HepG2 (cell line): ENCODE results near the gene UBE2N. TPM values are rescaled to one million over a fixed set of nuclear protein-coding genes. Genes with fewer than 3 reads are reported as not detected.
"Not testable (repeated sequence)": the region's sequence is repeated elsewhere in the genome, so short reads cannot be mapped to it uniquely, and the experiment has no call there.

Source experiments
- ATAC-seq: fragments of 200-7000 bp; cut with Tn5 transposase; 3 replicates; pipeline ENCODE4 v1.9.1; 2020; ENCODE audit warnings: mild to moderate bottlenecking, moderate library complexity
- BruUV-seq: library from RNA; stranded (reverse); fragments of 400-500 nt; replicated peaks from 2 replicates; lab custom pipeline; 2021; lab: Mats Ljungman, UMichigan
- CTCF ChIA-PET: fragments of 300-600 bp; formaldehyde crosslinking; extraction: SDS; loops from one replicate; lab custom pipeline; 2021; ENCODE audit warnings: low total read pairs, inconsistent platforms, low intra/inter-chr PET ratio; lab: Yijun Ruan, JAX
- POLR2A ChIA-PET: fragments of 350-600 bp; sonication (Branson Sonifier 250); formaldehyde crosslinking; loops from one replicate; lab custom pipeline; 2020; ENCODE audit warnings: antibody characterized with exemption, inconsistent platforms; lab: Yijun Ruan, JAX
- DNase-seq: peaks from one replicate; pipeline ENCODE4 v3.0.0-alpha.2; 2015; ENCODE audit warnings: low spot score
- FAIRE-seq: peaks from 3 replicates; lab custom pipeline; 2011; peaks lifted over from hg19 to GRCh38; lab: Jason Lieb, UNC
- H2AFZ ChIP-seq: one replicate; pipeline ENCODE4 v1.6.1; 2011; ENCODE audit warnings: low read length, inconsistent platforms
- H3K27ac ChIP-seq: fragments of 300-600 bp; 3 replicates; pipeline ENCODE4 v1.8.0; 2011; ENCODE audit warnings: mixed run types, mild to moderate bottlenecking, mixed read lengths, low read length, inconsistent platforms; ENCODE audit not compliant: insufficient read depth; ENCODE audit errors: extremely low read length
- H3K27me3 ChIP-seq, 2 experiments: fragments of 200-600 bp in 1 of 2; 2 replicates in 1 of 2; 3 replicates in 1 of 2; pipeline versions ENCODE4 v1.6.0 to v1.8.0; 2011; ENCODE audit warnings: low read length in 2 of 2, mild to moderate bottlenecking in 2 of 2, moderate library complexity in 2 of 2, inconsistent platforms in 1 of 2; ENCODE audit not compliant: insufficient read depth in 2 of 2, control insufficient read depth in 1 of 2
- H3K36me3 ChIP-seq, 2 experiments: fragments of 200-600 bp in 1 of 2; replicated peaks in 1 of 2; 2 replicates in 1 of 2; 3 replicates in 1 of 2; pipeline versions ENCODE4 v1.5.1 to v1.8.0; 2011; ENCODE audit warnings: low read length in 2 of 2, inconsistent platforms in 1 of 2; ENCODE audit not compliant: insufficient read depth in 2 of 2, control insufficient read depth in 1 of 2
- H3K4me1 ChIP-seq: 2 replicates; pipeline ENCODE4 v1.5.1; 2012; ENCODE audit warnings: low read length, inconsistent platforms; ENCODE audit not compliant: insufficient read depth
- H3K4me2 ChIP-seq: 2 replicates; pipeline ENCODE4 v1.6.0; 2011; ENCODE audit warnings: low read depth, low read length, inconsistent platforms
- H3K4me3 ChIP-seq, 3 experiments: fragments of 200-600 bp in 1 of 3; sonication (generic), shearing (Covaris generic) in 1 of 3; replicated peaks in 1 of 3; 2 replicates each; pipeline ENCODE4 v1.5.1; 2011 to 2016; ENCODE audit warnings: low read length in 3 of 3, inconsistent platforms in 2 of 3, low read depth in 2 of 3, mild to moderate bottlenecking in 2 of 3, control low read depth in 1 of 3, mixed read lengths in 1 of 3; ENCODE audit not compliant: insufficient read depth in 1 of 3
- H3K79me2 ChIP-seq: one replicate; pipeline ENCODE4 v1.6.1; 2011; ENCODE audit warnings: low read length, inconsistent platforms; ENCODE audit not compliant: insufficient read depth
- H3K9ac ChIP-seq: 2 replicates; pipeline ENCODE4 v1.6.0; 2011; ENCODE audit warnings: mild to moderate bottlenecking, low read depth, low read length, inconsistent platforms; ENCODE audit not compliant: insufficient read depth
- H3K9me3 ChIP-seq: 2 replicates; pipeline ENCODE4 v1.5.1; 2012; ENCODE audit warnings: mild to moderate bottlenecking, low read length
- H4K20me1 ChIP-seq: 2 replicates; pipeline ENCODE4 v1.6.0; 2011; ENCODE audit warnings: inconsistent platforms, mild to moderate bottlenecking, low read length, moderate library complexity; ENCODE audit not compliant: insufficient read depth
- ATAD3A ChIP-seq: sonication (generic); formaldehyde crosslinking; IDR thresholded peaks from 2 replicates; pipeline ENCODE4 v1.4.0; 2020; ENCODE audit warnings: missing genetic modification reagents
- CCDC6 ChIP-seq: sonication (generic); formaldehyde crosslinking; IDR thresholded peaks from 2 replicates; pipeline ENCODE4 v1.8.1; 2022; ENCODE audit warnings: mild to moderate bottlenecking, missing genetic modification reagents, moderate library complexity
- DNMT1 ChIP-seq: sonication (generic); formaldehyde crosslinking; IDR thresholded peaks from 2 replicates; pipeline ENCODE4 v1.5.1; 2020; ENCODE audit warnings: mild to moderate bottlenecking, missing genetic modification reagents
- HDAC2 ChIP-seq: sonication (generic); formaldehyde crosslinking; IDR thresholded peaks from 2 replicates; pipeline ENCODE4 v1.4.0; 2020; ENCODE audit warnings: missing genetic modification reagents
- HES4 ChIP-seq: sonication (generic); formaldehyde crosslinking; IDR thresholded peaks from 2 replicates; pipeline ENCODE4 v1.9.0; 2021; ENCODE audit warnings: mild to moderate bottlenecking, missing genetic modification reagents, borderline replicate concordance
- HNRNPUL1 ChIP-seq: fragments of 200-400 bp; formaldehyde crosslinking; IDR thresholded peaks from 2 replicates; pipeline ENCODE4 v1.6.1; 2017; ENCODE audit warnings: low read depth, mild to moderate bottlenecking, low read length, moderate library complexity
- KDM1A ChIP-seq: IDR thresholded peaks from 2 replicates; pipeline ENCODE4 v1.6.1; 2016; ENCODE audit warnings: missing compliant biosample characterization
- NFE2L1 ChIP-seq: sonication (generic); formaldehyde crosslinking; IDR thresholded peaks from 2 replicates; pipeline ENCODE4 v1.4.0; 2020; ENCODE audit warnings: missing genetic modification reagents, mild to moderate bottlenecking, borderline replicate concordance
- PAWR ChIP-seq: sonication (generic); formaldehyde crosslinking; IDR thresholded peaks from 2 replicates; pipeline ENCODE4 v1.4.0; 2020; ENCODE audit warnings: missing genetic modification reagents, mild to moderate bottlenecking, borderline replicate concordance
- RARG ChIP-seq: sonication (generic); formaldehyde crosslinking; IDR thresholded peaks from 2 replicates; pipeline ENCODE4 v1.4.0; 2020; ENCODE audit warnings: low read depth, mild to moderate bottlenecking, missing genetic modification reagents
- SOX6 ChIP-seq, 2 experiments: fragments of 450-650 bp in 1 of 2; sonication (generic) in 1 of 2; formaldehyde crosslinking in 1 of 2; IDR thresholded peaks; 2 replicates each; pipeline versions ENCODE4 v1.4.0 to v1.6.1; 2017 to 2020; ENCODE audit warnings: antibody characterized with exemption in 1 of 2, mild to moderate bottlenecking in 1 of 2, missing genetic modification reagents in 1 of 2
- SP4 ChIP-seq: sonication (generic); formaldehyde crosslinking; IDR thresholded peaks from 2 replicates; pipeline ENCODE4 v1.8.1; 2023; ENCODE audit warnings: mild to moderate bottlenecking, missing genetic modification reagents
- ZKSCAN8 ChIP-seq: IDR thresholded peaks from 2 replicates; pipeline ENCODE4 v1.6.1; 2016; ENCODE audit warnings: borderline replicate concordance, missing genetic modification reagents, missing compliant biosample characterization
- ZNF34 ChIP-seq: sonication (generic); formaldehyde crosslinking; IDR thresholded peaks from 2 replicates; pipeline ENCODE4 v1.4.0; 2020; ENCODE audit warnings: mild to moderate bottlenecking, missing genetic modification reagents, borderline replicate concordance
- ZNF550 ChIP-seq: sonication (generic); formaldehyde crosslinking; IDR thresholded peaks from 2 replicates; pipeline ENCODE4 v1.4.0; 2020; ENCODE audit warnings: mild to moderate bottlenecking, missing genetic modification reagents, borderline replicate concordance
- ZNF598 ChIP-seq: sonication (generic); formaldehyde crosslinking; IDR thresholded peaks from 2 replicates; pipeline ENCODE4 v1.5.1; 2020; ENCODE audit warnings: mild to moderate bottlenecking, missing genetic modification reagents, borderline replicate concordance
- WGBS: methylation state at CpG from one replicate; pipeline ENCODE4 v1.1.6; 2017; ENCODE audit warnings: low lambda C conversion rate; 5-methylcytosine and 5-hydroxymethylcytosine counted together
- in situ Hi-C: cut with HindIII; loops from 2 replicates; pipeline ENCODE4 v1.10.0; 2017; ENCODE audit warnings: low pct_unique_long_range_greater_than_20kb; ENCODE audit not compliant: extremely low pct_ligation_motif_present
- intact Hi-C: fragments of 100-400 bp; cut with micrococcal nuclease; formaldehyde crosslinking; loops from one replicate; pipeline ENCODE4 v1.10.0; 2022; ENCODE audit not compliant: unreplicated experiment
- polyA plus RNA-seq, 8 experiments: library from polyadenylated mRNA; depleted of rRNA in 3 of 8; stranded (reverse) in 7 of 8; unstranded in 1 of 8; fragments of >200 nt; fragmentation: Illumina TruSeq in 4 of 8; extraction: Trizol in 4 of 8; gene quantifications; 2 replicates each; pipeline versions ENCODE4 v1.2.1 to v1.2.3, GENCODE V29; 2011 to 2016; ENCODE audit warnings: low read depth in 4 of 8, missing spikeins in 1 of 8, mixed read lengths in 1 of 8; ENCODE audit not compliant: insufficient read depth in 1 of 8
- total RNA-seq, 5 experiments: library from RNA; depleted of rRNA; stranded (reverse); fragments of >200 nt; fragmentation: Illumina TruSeq; extraction: Trizol; gene quantifications; 2 replicates each; pipeline ENCODE4 v1.2.3, GENCODE V29; 2016; ENCODE audit warnings: low read depth in 1 of 5
- TF ChIP-seq, protein P1 (sequence below): sonication (generic); formaldehyde crosslinking; IDR thresholded peaks from 2 replicates; pipeline ENCODE4 v1.8.0; 2022; ENCODE audit warnings: mild to moderate bottlenecking, missing genetic modification reagents, moderate library complexity

The UBE2N gene
- total and polyA plus RNA-seq, 2 of the 13 experiments (the other 11 are each of a cell fraction or from before 2014, with no cell fraction given) = 188 to 197 TPM

DNA sequence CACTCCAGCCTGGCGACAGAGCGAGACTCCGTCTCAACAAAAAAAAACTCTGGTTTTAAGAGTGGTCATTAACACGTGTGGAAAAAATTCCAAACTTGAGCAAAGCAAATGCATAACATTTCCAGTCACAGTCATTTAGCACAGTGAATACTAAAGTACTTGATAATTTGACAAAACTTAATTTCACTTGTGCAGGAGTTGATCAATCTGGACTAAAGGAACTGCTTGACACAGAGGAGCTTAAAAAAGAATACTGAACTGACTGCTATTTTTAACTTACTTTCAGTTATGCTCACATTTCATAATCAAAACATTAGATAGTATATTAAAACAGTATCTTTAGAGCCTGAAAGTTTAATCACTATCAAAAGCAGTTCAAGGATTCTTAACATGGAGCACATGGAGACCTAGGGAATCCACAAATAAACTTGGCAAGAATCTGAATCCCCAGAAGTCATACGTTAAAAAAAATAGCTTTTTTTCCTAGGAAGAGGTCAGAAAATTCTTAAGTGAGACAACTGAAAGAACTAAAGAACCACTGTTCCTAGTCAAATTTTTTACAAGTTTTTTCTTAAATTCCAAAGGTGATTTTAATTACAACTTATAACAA lies 7.4 kb downstream of the UBE2N start:
- ChIA-PET POLR2A (interaction anchor here (0.6 kb wide), 1 partner anchor 489 kb away, joined by 3 read pairs; no protein-coding TSS in a partner anchor), CTCF (no interaction called here)
- Histone ChIP-seq H2AFZ (no peak overlapping the region), H3K4me3 (no peak overlapping the region), H4K20me1 (peaks cover 81% of the 10 kb centered on the region), H3K9me3 (no peaks in the 10 kb centered on the region), H3K4me1 (peaks cover 68% of the 10 kb centered on the region), H3K36me3 (peaks cover 1 to 2% of the 10 kb centered on the region in 2 experiments; a peak in 1 of 5 replicates), H3K9ac (no peak overlapping the region), H3K79me2 (peaks cover 95% of the 10 kb centered on the region), H3K27ac (no peak overlapping the region), H3K27me3 (no peaks in the 10 kb centered on the region), H3K4me2 (no peak overlapping the region)
- in situ Hi-C loops (no loop called here), intact Hi-C loops (no loop called here)
- 92% methylated on average over 5 of the region's 5 CpGs for WGBS
- DNase-seq (no peak), ATAC-seq (no peak), FAIRE-seq (no peak)
- TF ChIP-seq, protein P1, sequence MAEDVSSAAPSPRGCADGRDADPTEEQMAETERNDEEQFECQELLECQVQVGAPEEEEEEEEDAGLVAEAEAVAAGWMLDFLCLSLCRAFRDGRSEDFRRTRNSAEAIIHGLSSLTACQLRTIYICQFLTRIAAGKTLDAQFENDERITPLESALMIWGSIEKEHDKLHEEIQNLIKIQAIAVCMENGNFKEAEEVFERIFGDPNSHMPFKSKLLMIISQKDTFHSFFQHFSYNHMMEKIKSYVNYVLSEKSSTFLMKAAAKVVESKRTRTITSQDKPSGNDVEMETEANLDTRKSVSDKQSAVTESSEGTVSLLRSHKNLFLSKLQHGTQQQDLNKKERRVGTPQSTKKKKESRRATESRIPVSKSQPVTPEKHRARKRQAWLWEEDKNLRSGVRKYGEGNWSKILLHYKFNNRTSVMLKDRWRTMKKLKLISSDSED (CRISPR knock-in tag) = no peak
- TF ChIP-seq HES4 (CRISPR knock-in tag) (no peak), PAWR (no peak), ZNF34 (CRISPR knock-in tag) (no peak), ATAD3A (no peak), ZNF550 (CRISPR knock-in tag) (no peak), HNRNPUL1 (no peak), SOX6 (IDR thresholded peaks at IDR 0.05) (no peak), SOX6 (CRISPR knock-in tag; IDR thresholded peaks at IDR 0.05) (no peak), NFE2L1 (CRISPR knock-in tag) (no peak), ZNF598 (CRISPR knock-in tag) (no peak), HDAC2 (CRISPR knock-in tag) (no peak), ZKSCAN8 (CRISPR knock-in tag) (no peak), DNMT1 (CRISPR knock-in tag) (no peak), KDM1A (no peak), CCDC6 (CRISPR knock-in tag) (no peak), SP4 (CRISPR knock-in tag) (no peak), RARG (no peak)
- BruUV-seq = no TSS peak

DNA sequence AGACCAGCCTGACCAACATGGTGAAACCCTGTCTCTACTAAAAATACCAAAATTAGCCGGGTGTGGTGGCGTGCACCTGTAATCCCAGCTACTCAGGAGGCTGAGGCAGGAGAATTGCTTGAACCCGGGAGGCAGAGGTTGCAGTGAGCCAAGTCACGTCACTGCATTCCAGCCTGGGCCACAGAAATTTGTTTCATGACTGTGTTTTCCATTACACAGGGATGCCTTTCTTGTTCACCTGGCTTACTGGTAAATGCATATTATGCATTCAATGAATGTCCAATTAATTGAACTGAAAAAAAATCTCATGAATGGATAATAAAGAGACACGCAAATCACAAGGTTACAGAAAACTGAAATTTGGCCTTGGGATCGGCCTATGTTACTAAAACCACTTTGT lies 9.7 kb downstream of the UBE2N start:
- H3K9me3 ChIP-seq, H2AFZ ChIP-seq, H3K27me3 ChIP-seq, FAIRE-seq, DNase-seq, H3K4me3 ChIP-seq, H3K27ac ChIP-seq, POLR2A ChIA-PET, H3K9ac ChIP-seq, CTCF ChIA-PET, intact Hi-C loops, H3K36me3 ChIP-seq, BruUV-seq, H3K4me2 ChIP-seq, ATAC-seq, in situ Hi-C loops: not testable (repeated sequence)
- WGBS = 99% methylated on average over 6 of the region's 6 CpGs
- H4K20me1 ChIP-seq = peaks cover 79% of the 10 kb centered on the region
- peaks cover 64% of the 10 kb centered on the region for H3K4me1 ChIP-seq
- peaks cover 94% of the 10 kb centered on the region for H3K79me2 ChIP-seq
